GM19397 (cell line): ENCODE results near the gene ATP2B3.
A peak's percentile ranks its signal among the peaks of the same experiment; 100 is the strongest.

Source experiments
- ATAC-seq: cut with Tn5 transposase; IDR thresholded peaks from one replicate; pipeline ENCODE4 v1.9.1; 2021; ENCODE audit warnings: mild to moderate bottlenecking, moderate library complexity; ENCODE audit not compliant: unreplicated experiment

The ATP2B3 gene

GRCh38 chrX:153564047-153564606, 46.7 kb downstream of the ATP2B3 start:
- ATAC-seq: no peak

GRCh38 chrX:153565996-153566580, 48.6 kb downstream of the ATP2B3 start:
- ATAC-seq: no peak

- ATAC-seq: no peak
These were observed 51.1 kb downstream of the ATP2B3 start for GRCh38 chrX:153568451-153569011.

GRCh38 chrX:153569475-153569874, 52.0 kb downstream of the ATP2B3 start:
- no peak for ATAC-seq

- no peak for ATAC-seq
These were observed 54.1 kb downstream of the ATP2B3 start for GRCh38 chrX:153571534-153571908.

GRCh38 chrX:153572601-153573000, 55.2 kb downstream of the ATP2B3 start:
- no peak for ATAC-seq

GRCh38 chrX:153573984-153574383, 56.5 kb downstream of the ATP2B3 start:
- ATAC-seq: no peak

GRCh38 chrX:153576239-153576870, 58.9 kb downstream of the ATP2B3 start:
- no peak for ATAC-seq

GRCh38 chrX:153576961-153577360, 59.5 kb downstream of the ATP2B3 start:
- no peak for ATAC-seq

- ATAC-seq: no peak
These were observed 60.9 kb downstream of the ATP2B3 start for GRCh38 chrX:153578200-153578835.

GRCh38 chrX:153578889-153579288, 61.4 kb downstream of the ATP2B3 start:
- ATAC-seq: no peak

- ATAC-seq: no peak
These were observed 63.4 kb downstream of the ATP2B3 start for GRCh38 chrX:153580700-153581386.

GRCh38 chrX:153582896-153583295, 65.5 kb downstream of the ATP2B3 start:
- ATAC-seq: peak; percentile 99

- no peak for ATAC-seq
These were observed 66.0 kb downstream of the ATP2B3 start for GRCh38 chrX:153583433-153583832.

- no peak for ATAC-seq
These were observed 68.4 kb downstream of the ATP2B3 start for GRCh38 chrX:153585827-153586226.

- ATAC-seq: no peak
These were observed 69.9 kb downstream of the ATP2B3 start for GRCh38 chrX:153587342-153587741.

GRCh38 chrX:153588021-153588781, 70.8 kb downstream of the ATP2B3 start:
- ATAC-seq: no peak

GRCh38 chrX:153588782-153589446, 71.5 kb downstream of the ATP2B3 start:
- no peak for ATAC-seq

- ATAC-seq: no peak
These were observed 73.8 kb downstream of the ATP2B3 start for GRCh38 chrX:153590961-153591956.
